Measurements from ENCODE around the gene CNTNAP5. TPM values are rescaled to one million over a fixed set of nuclear protein-coding genes. Genes with fewer than 3 reads are reported as not detected.

CNTNAP5 gene
- total and polyA plus RNA-seq, 3 donors from 2014 or later: 0.29 to 0.39 (median 0.31) TPM

- intact Hi-C loops (cut with DNase I; ENCODE audit: low total_unique reads): no loop called here
- H3K27ac ChIP-seq: no peak overlapping the region
- H3K36me3 ChIP-seq (ENCODE audit: low read depth, missing control alignments): no peaks in the 10 kb centered on the region
- no peak overlapping the region for H3K4me3 ChIP-seq
- H3K27me3 ChIP-seq: no peaks in the 10 kb centered on the region
- TF ChIP-seq POLR2A (IDR thresholded peaks at IDR 0.05) (no peak), CTCF (IDR thresholded peaks at IDR 0.05) (no peak)
- no peaks in the 10 kb centered on the region for H3K9me3 ChIP-seq
- 48 to 67% methylated on average over 2 of the region's 2 CpGs for WGBS, 2 donors
- no peaks in the 10 kb centered on the region for H3K4me1 ChIP-seq
- DNase-seq: no peak
These were observed 1.4 kb downstream of the CNTNAP5 start for GRCh38 chr2:124026503-124026902.

DNA sequence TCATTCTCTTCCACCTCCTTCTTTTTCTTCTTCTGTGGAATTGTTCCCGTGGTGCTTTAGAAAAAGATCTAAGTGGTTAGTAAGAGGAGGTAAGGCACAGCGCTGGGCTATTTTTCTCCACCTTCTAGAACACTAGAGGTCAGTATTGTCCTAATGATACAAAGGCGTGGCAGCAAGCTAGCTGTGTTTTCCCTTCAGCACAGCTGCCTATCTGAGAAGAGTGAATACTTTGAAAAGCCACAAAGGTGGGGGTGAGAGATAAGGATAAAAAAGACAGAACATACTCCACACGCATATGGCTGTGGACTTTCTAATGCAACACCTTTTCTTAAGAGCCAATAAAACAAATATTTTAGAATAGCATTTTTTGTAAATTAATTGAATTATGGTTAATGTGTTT lies 2.1 kb downstream of the CNTNAP5 start:
- TF ChIP-seq POLR2A (IDR thresholded peaks at IDR 0.05) (no peak), CTCF (IDR thresholded peaks at IDR 0.05) (peak in 2 of 3 experiments; percentile 31 to 36)
- H3K4me1 ChIP-seq: no peaks in the 10 kb centered on the region
- intact Hi-C loops (cut with DNase I; ENCODE audit: low total_unique reads): no loop called here
- 4 to 5% methylated on average over 4 of the region's 4 CpGs for WGBS, 2 donors
- no peaks in the 10 kb centered on the region for H3K36me3 ChIP-seq (ENCODE audit: low read depth, missing control alignments)
- no peaks in the 10 kb centered on the region for H3K9me3 ChIP-seq
- H3K4me3 ChIP-seq: no peak overlapping the region
- H3K27me3 ChIP-seq: no peaks in the 10 kb centered on the region
- no peak overlapping the region for H3K27ac ChIP-seq
- DNase-seq: peak; percentile 52

- DNase-seq: no peak
- Histone ChIP-seq H3K36me3 (ENCODE audit: low read depth, missing control alignments) (no peaks in the 10 kb centered on the region), H3K27ac (no peak overlapping the region), H3K4me3 (no peak overlapping the region), H3K27me3 (no peaks in the 10 kb centered on the region), H3K4me1 (no peaks in the 10 kb centered on the region), H3K9me3 (no peaks in the 10 kb centered on the region)
- no peak for TF ChIP-seq POLR2A (IDR thresholded peaks at IDR 0.05)
- intact Hi-C loops (cut with DNase I; ENCODE audit: low total_unique reads): no loop called here
- WGBS, 2 donors: 40 to 44% methylated on average over 3 of the region's 3 CpGs
These were observed 7.7 kb downstream of the CNTNAP5 start for GRCh38 chr2:124032799-124033198.

GRCh38 chr2:124034265-124034664 lies 9.2 kb downstream of the CNTNAP5 start:
- DNase-seq: no peak
- H3K4me1 ChIP-seq: no peaks in the 10 kb centered on the region
- 80 to 84% methylated on average over 2 of the region's 2 CpGs for WGBS, 2 donors
- H3K9me3 ChIP-seq: no peaks in the 10 kb centered on the region
- H3K27ac ChIP-seq: no peak overlapping the region
- H3K27me3 ChIP-seq: no peaks in the 10 kb centered on the region
- no peaks in the 10 kb centered on the region for H3K36me3 ChIP-seq (ENCODE audit: low read depth, missing control alignments)
- no peak for TF ChIP-seq CTCF (IDR thresholded peaks at IDR 0.05)
- no peak for TF ChIP-seq POLR2A (IDR thresholded peaks at IDR 0.05)
- no peak overlapping the region for H3K4me3 ChIP-seq
- intact Hi-C loops (cut with DNase I; ENCODE audit: low total_unique reads): no loop called here

DNA sequence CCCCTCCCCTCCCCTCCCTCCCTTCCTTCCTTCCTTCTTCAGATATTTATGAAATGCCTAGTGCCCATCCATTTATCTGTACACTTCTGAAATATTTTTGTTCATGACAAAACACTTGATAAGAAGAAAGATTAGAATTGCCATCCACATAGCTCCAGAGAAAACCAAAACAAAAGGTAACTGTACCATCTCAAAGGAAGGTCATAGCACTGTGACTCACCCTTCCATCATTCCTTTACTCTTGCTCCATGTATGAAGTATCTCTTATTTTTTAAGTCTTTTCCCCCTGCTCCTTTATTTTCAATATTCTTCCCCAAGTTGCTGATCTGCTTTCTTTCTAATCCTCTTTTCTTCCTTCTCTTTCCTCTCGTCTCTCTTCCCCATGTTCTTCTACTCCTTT lies 9.9 kb downstream of the CNTNAP5 start:
- DNase-seq: no peak
- Histone ChIP-seq H3K4me1 (no peaks in the 10 kb centered on the region), H3K27me3 (no peaks in the 10 kb centered on the region), H3K27ac (no peak overlapping the region), H3K36me3 (ENCODE audit: low read depth, missing control alignments) (no peaks in the 10 kb centered on the region), H3K4me3 (no peak overlapping the region), H3K9me3 (no peaks in the 10 kb centered on the region)
- WGBS, 2 donors: 71 to 92% methylated on average over 1 of the region's 1 CpG
- intact Hi-C loops (cut with DNase I; ENCODE audit: low total_unique reads): no loop called here
- TF ChIP-seq CTCF (IDR thresholded peaks at IDR 0.05) (no peak), POLR2A (IDR thresholded peaks at IDR 0.05) (no peak)
